OCI-LY1 (cell line): ENCODE measurements around the gene RPS6KA2.
"Not testable (repeated sequence)": the region's sequence is repeated elsewhere in the genome, so short reads cannot be mapped to it uniquely, and the experiment has no call there.

ENCODE experiments used
- H2AFZ ChIP-seq: fragments of 200-600 bp; sonication (generic), shearing (Covaris generic); 2 replicates; pipeline ENCODE4 v1.6.0; 2014; ENCODE audit warnings: antibody characterized with exemption, mild to moderate bottlenecking, low read length
- H3F3A ChIP-seq: fragments of 200-600 bp; sonication (generic), shearing (Covaris generic); 2 replicates; pipeline ENCODE4 v1.6.0; 2014; ENCODE audit warnings: mild to moderate bottlenecking, antibody characterized with exemption, low read length, moderate library complexity; ENCODE audit not compliant: insufficient read depth
- H3K27ac ChIP-seq: fragments of 200-600 bp; sonication (generic); 2 replicates; pipeline ENCODE4 v1.5.1; 2014; ENCODE audit warnings: low read length, mixed run types, mild to moderate bottlenecking, low read depth; ENCODE audit not compliant: poor library complexity, severe bottlenecking
- H3K27me3 ChIP-seq: fragments of 200-600 bp; sonication (generic); 2 replicates; pipeline ENCODE4 v1.6.0; 2014; ENCODE audit warnings: antibody characterized with exemption, mild to moderate bottlenecking, low read length, moderate library complexity; ENCODE audit not compliant: insufficient read depth
- H3K36me3 ChIP-seq: fragments of 200-600 bp; sonication (generic); 2 replicates; pipeline ENCODE4 v1.6.1; 2014; ENCODE audit warnings: mild to moderate bottlenecking, antibody characterized with exemption, low read length, moderate library complexity, mixed read lengths; ENCODE audit not compliant: insufficient read depth
- H3K4me1 ChIP-seq: fragments of 200-600 bp; sonication (generic); 2 replicates; pipeline ENCODE4 v1.5.1; 2014; ENCODE audit warnings: mild to moderate bottlenecking, low read length, moderate library complexity; ENCODE audit not compliant: insufficient read depth, severe bottlenecking
- H3K4me2 ChIP-seq: fragments of 200-600 bp; sonication (generic), shearing (Covaris generic); 2 replicates; pipeline ENCODE4 v1.6.1; 2014; ENCODE audit warnings: low read length
- H3K4me3 ChIP-seq: fragments of 200-600 bp; sonication (generic); 2 replicates; pipeline ENCODE4 v1.5.1; 2014; ENCODE audit warnings: low read length, low read depth, mild to moderate bottlenecking, mixed read lengths; ENCODE audit not compliant: poor library complexity, severe bottlenecking
- H3K79me2 ChIP-seq: fragments of 200-600 bp; shearing (Covaris generic); 2 replicates; pipeline ENCODE4 v1.6.1; 2016; ENCODE audit warnings: mixed run types, low read length, mixed read lengths; ENCODE audit not compliant: insufficient read depth
- H3K9ac ChIP-seq: fragments of 200-600 bp; sonication (generic), shearing (Covaris generic); 2 replicates; pipeline ENCODE4 v1.6.1; 2014; ENCODE audit warnings: mild to moderate bottlenecking, low read length, mixed read lengths
- H3K9me2 ChIP-seq: fragments of 200-600 bp; sonication (generic), shearing (Covaris generic); 2 replicates; pipeline ENCODE4 v1.6.1; 2014; ENCODE audit warnings: low read depth, mild to moderate bottlenecking, low read length, mixed read lengths
- H3K9me3 ChIP-seq: fragments of 200-600 bp; shearing (Covaris generic); 2 replicates; pipeline ENCODE4 v1.6.1; 2014; ENCODE audit warnings: low read length, mixed read lengths
- H4K20me1 ChIP-seq: fragments of 200-600 bp; sonication (generic), shearing (Covaris generic); 2 replicates; pipeline ENCODE4 v1.6.0; 2016; ENCODE audit warnings: mild to moderate bottlenecking, low read length; ENCODE audit not compliant: insufficient read depth
- EZH2 ChIP-seq: fragments of 200-600 bp; sonication (generic), shearing (Covaris generic); IDR thresholded peaks from 2 replicates; pipeline ENCODE4 v1.8.0; 2017; ENCODE audit warnings: borderline replicate concordance, mixed run types, mild to moderate bottlenecking, antibody characterized with exemption, low read length, moderate library complexity, mixed read lengths
- TF ChIP-seq, protein P1 (sequence below): fragments of 200-600 bp; sonication (generic), shearing (Covaris generic); IDR thresholded peaks from 2 replicates; pipeline ENCODE4 v1.5.1; 2017; ENCODE audit warnings: mild to moderate bottlenecking, antibody characterized with exemption, low read length, moderate library complexity, mixed read lengths

Gene RPS6KA2

DNA sequence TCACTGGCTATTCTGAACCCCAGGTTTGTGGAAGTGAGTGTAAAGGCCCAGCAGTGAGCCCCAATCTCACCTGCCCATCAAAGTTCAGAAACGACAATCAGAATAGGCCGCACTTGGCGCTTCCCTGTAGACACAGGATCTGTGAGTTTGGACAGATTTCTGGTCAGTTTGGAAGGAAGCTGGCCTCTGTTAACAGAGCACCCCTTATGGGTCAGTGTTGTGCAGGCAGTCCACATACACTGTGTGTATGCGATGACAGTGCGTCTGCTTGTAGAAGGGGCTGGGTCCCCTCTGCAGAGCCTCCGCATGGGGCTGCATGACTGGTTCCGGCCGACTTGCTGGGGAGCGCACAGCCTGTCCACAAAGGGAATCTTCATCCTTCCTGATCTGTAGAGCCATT is 240.9 kb downstream of the RPS6KA2 start:
- Histone ChIP-seq H3K79me2 (no peaks in the 10 kb centered on the region), H2AFZ (no peak overlapping the region), H3K9me2 (no peaks in the 10 kb centered on the region), H4K20me1 (no peaks in the 10 kb centered on the region), H3K4me1 (peaks cover 20% of the 10 kb centered on the region), H3K9ac (no peak overlapping the region), H3K27me3 (peaks cover 3% of the 10 kb centered on the region), H3K36me3 (no peaks in the 10 kb centered on the region), H3K27ac (no peak overlapping the region), H3K4me3 (no peak overlapping the region), H3K9me3 (no peaks in the 10 kb centered on the region), H3F3A (no peaks in the 10 kb centered on the region; the same call in 1 of the 2 replicates), H3K4me2 (no peak overlapping the region)
- TF ChIP-seq EZH2: no peak
- TF ChIP-seq, protein P1, sequence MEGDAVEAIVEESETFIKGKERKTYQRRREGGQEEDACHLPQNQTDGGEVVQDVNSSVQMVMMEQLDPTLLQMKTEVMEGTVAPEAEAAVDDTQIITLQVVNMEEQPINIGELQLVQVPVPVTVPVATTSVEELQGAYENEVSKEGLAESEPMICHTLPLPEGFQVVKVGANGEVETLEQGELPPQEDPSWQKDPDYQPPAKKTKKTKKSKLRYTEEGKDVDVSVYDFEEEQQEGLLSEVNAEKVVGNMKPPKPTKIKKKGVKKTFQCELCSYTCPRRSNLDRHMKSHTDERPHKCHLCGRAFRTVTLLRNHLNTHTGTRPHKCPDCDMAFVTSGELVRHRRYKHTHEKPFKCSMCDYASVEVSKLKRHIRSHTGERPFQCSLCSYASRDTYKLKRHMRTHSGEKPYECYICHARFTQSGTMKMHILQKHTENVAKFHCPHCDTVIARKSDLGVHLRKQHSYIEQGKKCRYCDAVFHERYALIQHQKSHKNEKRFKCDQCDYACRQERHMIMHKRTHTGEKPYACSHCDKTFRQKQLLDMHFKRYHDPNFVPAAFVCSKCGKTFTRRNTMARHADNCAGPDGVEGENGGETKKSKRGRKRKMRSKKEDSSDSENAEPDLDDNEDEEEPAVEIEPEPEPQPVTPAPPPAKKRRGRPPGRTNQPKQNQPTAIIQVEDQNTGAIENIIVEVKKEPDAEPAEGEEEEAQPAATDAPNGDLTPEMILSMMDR: no peak

DNA sequence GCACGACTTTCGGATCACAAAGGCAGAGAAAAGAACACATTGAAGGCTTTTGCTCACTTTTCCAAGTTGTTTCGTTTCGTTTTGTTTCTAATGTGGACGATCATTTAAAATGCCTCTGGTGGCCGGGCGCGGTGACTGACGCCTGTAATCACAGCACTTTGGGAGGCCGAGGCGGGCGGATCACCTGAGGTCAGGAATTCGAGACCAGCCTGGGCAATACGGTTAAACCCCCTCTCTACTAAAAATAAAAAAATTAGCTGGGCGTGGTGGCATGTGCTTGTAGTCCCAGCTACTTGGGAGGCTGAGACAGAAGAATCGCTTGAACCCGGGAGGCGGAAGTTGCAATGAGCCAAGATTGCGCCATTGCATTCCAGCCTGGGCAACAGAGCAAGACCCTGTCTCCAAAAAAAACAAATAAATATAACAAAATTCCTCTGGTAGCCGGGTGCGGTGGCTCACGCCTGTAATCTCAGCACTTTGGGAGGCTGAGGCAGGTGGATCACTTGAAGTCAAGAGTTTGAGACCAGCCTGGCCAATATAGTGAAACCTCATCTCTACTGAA is 243.2 kb downstream of the RPS6KA2 start:
- H3K4me1 ChIP-seq: peaks cover 20% of the 10 kb centered on the region
- H3K9me2 ChIP-seq: not testable (repeated sequence)

DNA sequence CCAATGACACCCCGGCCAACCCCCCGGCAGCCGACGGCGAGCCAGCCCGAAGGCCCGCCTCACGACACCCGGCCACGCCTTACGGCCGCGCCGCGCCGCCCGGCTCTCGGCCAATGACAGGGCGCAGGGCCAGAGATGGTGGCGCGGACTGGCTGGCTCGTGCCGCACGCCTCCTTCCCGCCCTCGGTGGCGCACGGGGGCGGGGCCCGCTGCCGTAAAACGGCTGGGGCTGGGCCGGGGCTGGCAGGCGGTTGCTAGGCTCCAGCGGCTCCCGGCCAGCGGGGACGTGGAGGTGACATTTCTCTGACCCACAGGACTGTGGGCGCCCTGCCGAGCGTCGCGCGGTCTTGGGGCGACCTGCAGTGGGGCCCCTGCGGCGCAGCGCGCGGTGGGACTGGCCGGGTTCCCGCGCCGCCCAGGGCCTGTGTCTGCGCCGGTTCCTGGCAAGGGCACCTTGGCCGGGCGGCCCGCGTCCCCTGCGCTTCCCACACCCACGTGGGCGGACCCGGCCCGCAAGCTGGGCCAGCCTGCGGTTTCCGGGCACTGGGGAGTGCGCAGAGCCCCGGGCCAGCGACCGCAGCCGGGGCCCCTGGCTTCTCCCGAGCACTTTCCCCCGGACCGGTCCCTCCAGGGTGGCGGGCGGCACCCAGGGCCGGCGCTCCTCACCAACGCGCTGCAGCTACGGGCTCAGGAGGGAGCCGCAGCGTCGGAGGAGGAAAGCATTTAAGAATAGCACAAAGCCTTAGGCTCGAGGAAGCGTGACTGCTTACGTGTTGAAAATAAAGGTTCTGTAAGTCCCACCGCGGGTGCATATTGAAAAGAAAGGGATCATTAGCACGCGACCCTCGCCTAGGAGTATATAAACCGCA is 243.9 kb downstream of the RPS6KA2 start, which contains the start of gene MPC1:
MPC1 (minus strand) TSS at position 8 of the 869 bp plus-strand sequence. CDS start 64 bp downstream, outside the sequence.
- peak within 1 kb of the TSS; percentile 91 for H3K4me2 ChIP-seq
- peak within 1 kb of the TSS; percentile 75 for H3K9ac ChIP-seq
- H3K27ac ChIP-seq: no peak within 1 kb of the TSS
- no peak within 1 kb of the TSS for H2AFZ ChIP-seq
- peaks cover 3% of the 10 kb centered on the region for H3K27me3 ChIP-seq
- H3F3A ChIP-seq: no peaks in the 10 kb centered on the region; the same call in 1 of the 2 replicates
- peaks cover 20% of the 10 kb centered on the region for H3K4me1 ChIP-seq
- no peaks in the 10 kb centered on the region for H3K36me3 ChIP-seq
- H4K20me1 ChIP-seq: no peaks in the 10 kb centered on the region
- no peak for TF ChIP-seq EZH2
- TF ChIP-seq, protein P1: no peak
- H3K9me3 ChIP-seq: no peaks in the 10 kb centered on the region
- H3K79me2 ChIP-seq: no peaks in the 10 kb centered on the region
- peak within 1 kb of the TSS; percentile 79 for H3K4me3 ChIP-seq
- no peaks in the 10 kb centered on the region for H3K9me2 ChIP-seq

More for the DNA sequence above, 243.2 kb downstream of the RPS6KA2 start:
- H3K4me3 ChIP-seq: peak overlapping the region; percentile 79
- H3K36me3 ChIP-seq, H3K9me3 ChIP-seq, H3K79me2 ChIP-seq, H3K27me3 ChIP-seq, H2AFZ ChIP-seq, H4K20me1 ChIP-seq, H3K27ac ChIP-seq, H3F3A ChIP-seq: not testable (repeated sequence)
- peak overlapping the region; percentile 91 for H3K4me2 ChIP-seq
- peak overlapping the region; percentile 75 for H3K9ac ChIP-seq
